K562 (cell line): ENCODE data around the gene PIGQ. TPM values are rescaled to one million over a fixed set of nuclear protein-coding genes. Genes with fewer than 3 reads are reported as not detected.

Experiments used
- CBFA2T3 ChIP-seq: fragments of 450-650 bp; IDR thresholded peaks from 2 replicates; pipeline ENCODE4 v1.6.1; 2017
- CBFB ChIP-seq: sonication (generic); formaldehyde crosslinking; IDR thresholded peaks from 2 replicates; pipeline ENCODE4 v1.4.0; 2020; ENCODE audit warnings: mild to moderate bottlenecking, missing genetic modification reagents
- CCAR2 ChIP-seq: fragments of 200-400 bp; formaldehyde crosslinking; IDR thresholded peaks from 2 replicates; pipeline ENCODE4 v1.6.1; 2017; ENCODE audit warnings: mild to moderate bottlenecking, low read depth, low read length
- DMBX1 ChIP-seq: fragments of 250-450 bp; sonication (Bioruptor Pico); IDR thresholded peaks from 2 replicates; pipeline ENCODE4 v1.8.0; 2022; ENCODE audit warnings: inconsistent platforms, mild to moderate bottlenecking, moderate library complexity, borderline replicate concordance
- EZH2 ChIP-seq: IDR thresholded peaks from 2 replicates; pipeline ENCODE4 v1.6.1; 2012; ENCODE audit warnings: low read depth, mild to moderate bottlenecking, inconsistent platforms, low read length, borderline replicate concordance
- GTF2F1 ChIP-seq: IDR thresholded peaks from 2 replicates; pipeline ENCODE4 v1.6.1; 2011; ENCODE audit warnings: low read depth, low read length, improper control_type of control experiment
- KDM2B ChIP-seq: fragments of 250-450 bp; sonication (Bioruptor Pico); IDR thresholded peaks from 2 replicates; pipeline ENCODE4 v1.8.0; 2021; ENCODE audit warnings: mild to moderate bottlenecking, moderate library complexity
- KHSRP ChIP-seq: fragments of 450-650 bp; IDR thresholded peaks from 2 replicates; pipeline ENCODE4 v1.6.1; 2017
- NFIC ChIP-seq: fragments of 450-650 bp; IDR thresholded peaks from 2 replicates; pipeline ENCODE4 v1.6.1; 2017; ENCODE audit warnings: mild to moderate bottlenecking, inconsistent platforms
- POLR2H ChIP-seq: IDR thresholded peaks from 2 replicates; pipeline ENCODE4 v1.6.1; 2016; ENCODE audit warnings: missing genetic modification characterization, low read depth, mild to moderate bottlenecking, control low read depth, missing compliant biosample characterization, moderate library complexity
- RCOR1 ChIP-seq, 2 experiments: IDR thresholded peaks; 2 replicates each; pipeline ENCODE4 v1.6.1; 2012; ENCODE audit warnings: low read depth in 2 of 2, low read length in 2 of 2, borderline replicate concordance in 1 of 2, improper control_type of control experiment in 1 of 2
- RHOXF2B ChIP-seq: fragments of 250-450 bp; sonication (Bioruptor Pico); conservative IDR thresholded peaks from 2 replicates; pipeline ENCODE4 v1.5.1; 2021
- SMAD2 ChIP-seq: fragments of 150-350 bp; IDR thresholded peaks from 2 replicates; pipeline ENCODE4 v1.6.1; 2014; ENCODE audit warnings: low read depth, mild to moderate bottlenecking, low read length
- SMARCA4 ChIP-seq: fragments of 450-650 bp; IDR thresholded peaks from 2 replicates; pipeline ENCODE4 v1.6.1; 2016
- SNAPC5 ChIP-seq: fragments of 250-450 bp; sonication (Bioruptor Pico); IDR thresholded peaks from 2 replicates; pipeline ENCODE4 v1.8.0; 2021; ENCODE audit warnings: moderate library complexity, mild to moderate bottlenecking, inconsistent platforms
- SRSF7 ChIP-seq: fragments of 200-400 bp; formaldehyde crosslinking; optimal IDR thresholded peaks from 2 replicates; pipeline ENCODE3; 2017; ENCODE audit warnings: mild to moderate bottlenecking, low read depth, low read length
- TBP ChIP-seq: optimal IDR thresholded peaks from 2 replicates; pipeline ENCODE3; 2011; ENCODE audit warnings: low read depth, low read length, improper control_type of control experiment
- TRIM28 ChIP-seq: fragments of 450-650 bp; IDR thresholded peaks from 2 replicates; pipeline ENCODE4 v1.6.1; 2017
- ZNF165 ChIP-seq: fragments of 250-450 bp; sonication (Bioruptor Pico); IDR thresholded peaks from 2 replicates; pipeline ENCODE4 v1.4.0; 2020; ENCODE audit warnings: borderline replicate concordance
- ZNF217 ChIP-seq: sonication (generic); formaldehyde crosslinking; IDR thresholded peaks from 2 replicates; pipeline ENCODE4 v1.8.0; 2022; ENCODE audit warnings: mild to moderate bottlenecking, missing genetic modification reagents
- ZNF263 ChIP-seq: sonication (generic); formaldehyde crosslinking; IDR thresholded peaks from 2 replicates; pipeline ENCODE4 v1.8.0; 2022; ENCODE audit warnings: mild to moderate bottlenecking, missing genetic modification reagents, borderline replicate concordance
- ZNF354B ChIP-seq: fragments of 250-450 bp; sonication (Bioruptor Pico); IDR thresholded peaks from 2 replicates; pipeline ENCODE4 v1.4.0; 2020
- ZNF699 ChIP-seq: fragments of 250-450 bp; sonication (Bioruptor Pico); IDR thresholded peaks from 2 replicates; pipeline ENCODE4 v1.8.0; 2021; ENCODE audit warnings: mild to moderate bottlenecking, moderate library complexity; ENCODE audit not compliant: insufficient replicate concordance
- polyA plus RNA-seq, 8 experiments: library from polyadenylated mRNA; depleted of rRNA in 4 of 8; stranded (reverse) in 5 of 8; unstranded in 3 of 8; fragments of >200 nt; fragmentation: Nextera tagmentation in 2 of 8; fragmentation: Illumina TruSeq in 1 of 8; extraction: Ambion mirVana in 2 of 8; extraction: Trizol in 1 of 8; gene quantifications; 2 replicates each; pipeline versions ENCODE4 v1.2.1 to v1.2.3, GENCODE V29; 2011 to 2014; ENCODE audit warnings: inconsistent platforms in 1 of 8, missing spikeins in 1 of 8
- total RNA-seq, 7 experiments: library from RNA; depleted of rRNA in 6 of 7; stranded (reverse); fragments of >200 nt in 6 of 7; fragmentation: Illumina TruSeq in 2 of 7; extraction: Trizol in 2 of 7; gene quantifications; 2 replicates each; pipeline versions ENCODE4 v1.2.1 to v1.2.3, GENCODE V29; 2011 to 2021; ENCODE audit warnings: low replicate concordance in 1 of 7
- TF ChIP-seq, protein P1 (sequence below): fragments of 150-350 bp; conservative IDR thresholded peaks from 2 replicates; pipeline ENCODE4 v1.6.1; 2014; ENCODE audit warnings: low read length
- TF ChIP-seq, protein P2 (sequence below): fragments of 250-450 bp; sonication (Bioruptor Pico); IDR thresholded peaks from 2 replicates; pipeline ENCODE4 v1.4.0; 2020; ENCODE audit warnings: borderline replicate concordance
- TF ChIP-seq, protein P3 (sequence below), 3 experiments: IDR thresholded peaks in 2 of 3; conservative IDR thresholded peaks in 1 of 3; 2 replicates each; pipeline ENCODE4 v1.5.1; 2011 to 2012; ENCODE audit warnings: low read length in 3 of 3, mild to moderate bottlenecking in 3 of 3, control low read depth in 2 of 3, improper control_type of control experiment in 1 of 3, inconsistent platforms in 1 of 3, low read depth in 1 of 3, mixed read lengths in 1 of 3, moderate library complexity in 1 of 3; ENCODE audit not compliant: insufficient read depth in 2 of 3

The PIGQ gene
- total and polyA plus RNA-seq, 9 of the 15 experiments (the other 6 are each of a cell fraction or from before 2014, with no cell fraction given), result 0.20 to 49.6 (median 11.7) TPM

GRCh38 chr16:630815-631405 is 61.1 kb downstream of the PIGQ start, which contains the start of gene WFIKKN1 (continued):
- TF ChIP-seq SMARCA4 (no peak), SNAPC5 (CRISPR knock-in tag) (no peak), DMBX1 (CRISPR knock-in tag) (no peak), SMAD2 (no peak), TBP (no peak), RCOR1 (IDR thresholded peaks at IDR 0.05; ENCODE audit: borderline replicate concordance in 1 of 2, low read depth in 2 of 2, low read length in 2 of 2) (no peak), CCAR2 (no peak), KHSRP (no peak), ZNF217 (no peak), TRIM28 (no peak), ZNF354B (no peak), ZNF263 (CRISPR knock-in tag) (0 out of 2 replicates have a peak, but pooled peaks have one; percentile 33), POLR2H (tag) (no peak), SRSF7 (no peak), RHOXF2B (CRISPR knock-in tag) (no peak), NFIC (peak; percentile 93), EZH2 (no peak), KDM2B (CRISPR knock-in tag) (no peak), CBFA2T3 (no peak), ZNF165 (CRISPR knock-in tag) (no peak), CBFB (CRISPR knock-in tag) (no peak), GTF2F1 (no peak), ZNF699 (no peak)
- TF ChIP-seq, protein P1, sequence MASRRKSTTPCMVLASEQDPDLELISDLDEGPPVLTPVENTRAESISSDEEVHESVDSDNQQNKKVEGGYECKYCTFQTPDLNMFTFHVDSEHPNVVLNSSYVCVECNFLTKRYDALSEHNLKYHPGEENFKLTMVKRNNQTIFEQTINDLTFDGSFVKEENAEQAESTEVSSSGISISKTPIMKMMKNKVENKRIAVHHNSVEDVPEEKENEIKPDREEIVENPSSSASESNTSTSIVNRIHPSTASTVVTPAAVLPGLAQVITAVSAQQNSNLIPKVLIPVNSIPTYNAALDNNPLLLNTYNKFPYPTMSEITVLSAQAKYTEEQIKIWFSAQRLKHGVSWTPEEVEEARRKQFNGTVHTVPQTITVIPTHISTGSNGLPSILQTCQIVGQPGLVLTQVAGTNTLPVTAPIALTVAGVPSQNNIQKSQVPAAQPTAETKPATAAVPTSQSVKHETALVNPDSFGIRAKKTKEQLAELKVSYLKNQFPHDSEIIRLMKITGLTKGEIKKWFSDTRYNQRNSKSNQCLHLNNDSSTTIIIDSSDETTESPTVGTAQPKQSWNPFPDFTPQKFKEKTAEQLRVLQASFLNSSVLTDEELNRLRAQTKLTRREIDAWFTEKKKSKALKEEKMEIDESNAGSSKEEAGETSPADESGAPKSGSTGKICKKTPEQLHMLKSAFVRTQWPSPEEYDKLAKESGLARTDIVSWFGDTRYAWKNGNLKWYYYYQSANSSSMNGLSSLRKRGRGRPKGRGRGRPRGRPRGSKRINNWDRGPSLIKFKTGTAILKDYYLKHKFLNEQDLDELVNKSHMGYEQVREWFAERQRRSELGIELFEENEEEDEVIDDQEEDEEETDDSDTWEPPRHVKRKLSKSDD, result no peak
- TF ChIP-seq, protein P2, sequence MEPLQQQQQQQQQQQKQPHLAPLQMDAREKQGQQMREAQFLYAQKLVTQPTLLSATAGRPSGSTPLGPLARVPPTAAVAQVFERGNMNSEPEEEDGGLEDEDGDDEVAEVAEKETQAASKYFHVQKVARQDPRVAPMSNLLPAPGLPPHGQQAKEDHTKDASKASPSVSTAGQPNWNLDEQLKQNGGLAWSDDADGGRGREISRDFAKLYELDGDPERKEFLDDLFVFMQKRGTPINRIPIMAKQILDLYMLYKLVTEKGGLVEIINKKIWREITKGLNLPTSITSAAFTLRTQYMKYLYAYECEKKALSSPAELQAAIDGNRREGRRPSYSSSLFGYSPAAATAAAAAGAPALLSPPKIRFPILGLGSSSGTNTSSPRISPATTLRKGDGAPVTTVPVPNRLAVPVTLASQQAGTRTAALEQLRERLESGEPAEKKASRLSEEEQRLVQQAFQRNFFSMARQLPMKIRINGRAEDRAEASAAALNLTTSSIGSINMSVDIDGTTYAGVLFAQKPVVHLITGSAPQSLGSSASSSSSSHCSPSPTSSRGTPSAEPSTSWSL (CRISPR knock-in tag), result no peak
- TF ChIP-seq, protein P3, sequence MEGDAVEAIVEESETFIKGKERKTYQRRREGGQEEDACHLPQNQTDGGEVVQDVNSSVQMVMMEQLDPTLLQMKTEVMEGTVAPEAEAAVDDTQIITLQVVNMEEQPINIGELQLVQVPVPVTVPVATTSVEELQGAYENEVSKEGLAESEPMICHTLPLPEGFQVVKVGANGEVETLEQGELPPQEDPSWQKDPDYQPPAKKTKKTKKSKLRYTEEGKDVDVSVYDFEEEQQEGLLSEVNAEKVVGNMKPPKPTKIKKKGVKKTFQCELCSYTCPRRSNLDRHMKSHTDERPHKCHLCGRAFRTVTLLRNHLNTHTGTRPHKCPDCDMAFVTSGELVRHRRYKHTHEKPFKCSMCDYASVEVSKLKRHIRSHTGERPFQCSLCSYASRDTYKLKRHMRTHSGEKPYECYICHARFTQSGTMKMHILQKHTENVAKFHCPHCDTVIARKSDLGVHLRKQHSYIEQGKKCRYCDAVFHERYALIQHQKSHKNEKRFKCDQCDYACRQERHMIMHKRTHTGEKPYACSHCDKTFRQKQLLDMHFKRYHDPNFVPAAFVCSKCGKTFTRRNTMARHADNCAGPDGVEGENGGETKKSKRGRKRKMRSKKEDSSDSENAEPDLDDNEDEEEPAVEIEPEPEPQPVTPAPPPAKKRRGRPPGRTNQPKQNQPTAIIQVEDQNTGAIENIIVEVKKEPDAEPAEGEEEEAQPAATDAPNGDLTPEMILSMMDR (IDR thresholded peaks at IDR 0.05 in 2 of 3, conservative IDR thresholded peaks at IDR 0.05 in 1 of 3; ENCODE audit: insufficient read depth in 2 of 3, low read depth in 1 of 3, low read length in 3 of 3), result no peak
